Esophagus muscularis mucosa (tissue), 4 donors: ENCODE results near the gene MYH1. TPM values are rescaled to one million over a fixed set of nuclear protein-coding genes. Genes with fewer than 3 reads are reported as not detected.

ENCODE experiments used
- DNase-seq: peaks from one replicate; pipeline ENCODE4 v3.0.0-alpha.2; 2017; ENCODE audit errors: extremely low spot score
- H3K27ac ChIP-seq, 4 donors: fragments of 200-600 bp; sonication (generic); replicated peaks in 1 of 4; 1 replicate in 3 of 4; 2 replicates in 1 of 4; pipeline ENCODE4 v1.5.1; 2016 to 2019; ENCODE audit warnings: mild to moderate bottlenecking in 1 of 4
- H3K27me3 ChIP-seq, 4 donors: fragments of 200-600 bp; sonication (generic); one replicate each; pipeline versions ENCODE4 v1.5.1 to v1.6.0; 2016 to 2019
- H3K36me3 ChIP-seq, 4 donors: fragments of 200-600 bp; sonication (generic); one replicate each; pipeline ENCODE4 v1.5.1; 2016 to 2019
- H3K4me1 ChIP-seq, 4 donors: fragments of 200-600 bp; sonication (generic); one replicate each; pipeline ENCODE4 v1.5.1; 2016 to 2019
- H3K4me3 ChIP-seq, 4 donors: fragments of 200-600 bp; sonication (generic); 1 replicate in 2 of 4; 2 replicates in 2 of 4; pipeline ENCODE4 v1.5.1; 2016 to 2019; ENCODE audit warnings: mild to moderate bottlenecking in 4 of 4, moderate library complexity in 1 of 4
- H3K9me3 ChIP-seq, 4 donors: fragments of 200-600 bp; sonication (generic); 1 replicate in 3 of 4; 2 replicates in 1 of 4; pipeline ENCODE4 v1.5.1; 2016 to 2019
- EP300 ChIP-seq: sonication (generic); formaldehyde crosslinking; IDR thresholded peaks from one replicate; pipeline ENCODE4 v1.6.1; 2017; ENCODE audit warnings: antibody characterized with exemption
- POLR2A ChIP-seq: fragments of 450-650 bp; IDR thresholded peaks from one replicate; pipeline ENCODE4 v1.6.1; 2017; ENCODE audit warnings: antibody characterized with exemption, moderate library complexity, mild to moderate bottlenecking, low read depth
- POLR2AphosphoS5 ChIP-seq, 2 donors: sonication (generic); formaldehyde crosslinking; IDR thresholded peaks; one replicate each; pipeline ENCODE4 v1.6.1; 2017; ENCODE audit warnings: antibody characterized with exemption in 2 of 2
- WGBS: methylation state at CpG from one replicate; pipeline ENCODE4 v1.1.5; 2018; 5-methylcytosine and 5-hydroxymethylcytosine counted together
- intact Hi-C: fragments of 100-400 bp; cut with DNase I; formaldehyde crosslinking; loops from one replicate; pipeline ENCODE4 v1.15.1; 2023
- total RNA-seq, 4 donors: library from RNA; depleted of rRNA; stranded (reverse); fragments of >200 nt; gene quantifications; one replicate each; pipeline versions ENCODE4 v1.1.0 to v1.2.1, GENCODE V29; 2016
- TF ChIP-seq, protein P1 (sequence below), 3 experiments: fragments of 200-600 bp in 2 of 3; fragments of 450-650 bp in 1 of 3; sonication (generic) in 2 of 3; IDR thresholded peaks; one replicate each; pipeline ENCODE4 v1.5.1; 2017 to 2019; ENCODE audit warnings: antibody characterized with exemption in 3 of 3, mild to moderate bottlenecking in 2 of 3, moderate library complexity in 1 of 3

The MYH1 gene
- under 1 TPM in 1 of 4 donors, not detected in 3; 0.13 TPM for total RNA-seq

DNA sequence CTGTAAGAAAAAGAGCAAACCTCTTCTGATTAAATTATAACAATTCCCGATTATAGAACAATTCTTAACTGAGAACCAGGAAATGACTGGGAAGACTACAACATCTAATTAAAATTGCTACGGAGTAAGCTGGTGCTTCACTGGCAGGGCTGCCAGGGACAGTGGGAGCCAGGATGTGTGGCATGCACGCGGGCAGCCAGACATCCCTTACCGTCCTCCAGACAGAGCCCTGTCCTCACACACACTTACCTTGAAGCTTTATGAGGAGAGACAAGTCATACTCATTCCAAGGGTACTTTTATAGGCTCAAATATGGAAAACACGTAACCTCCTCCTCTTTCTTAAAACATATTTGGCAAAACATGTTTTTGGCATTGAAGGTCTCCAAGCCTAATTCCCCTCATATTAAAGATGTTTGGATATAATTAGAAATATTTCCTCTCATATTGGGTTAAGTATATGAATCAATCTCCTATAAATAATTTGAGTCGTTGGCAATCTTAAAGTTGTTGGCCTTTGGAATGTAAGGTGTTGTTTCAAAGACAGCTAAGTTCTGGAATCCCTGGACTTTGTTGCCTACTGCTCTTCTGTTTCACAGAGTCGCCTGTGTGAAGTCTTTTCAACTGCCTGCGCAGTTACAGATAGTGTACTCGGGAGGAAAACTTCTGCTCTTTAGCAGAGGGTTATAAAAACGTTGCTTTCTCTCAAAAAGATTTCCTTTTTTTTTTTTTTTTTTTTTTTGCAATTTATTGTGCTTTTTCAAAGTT is at the start of gene MYH1:
Gene MYH1 (minus strand): TSS at position 272 of the 767 bp plus-strand sequence. CDS start 1,900 bp downstream, outside the sequence.
- Histone ChIP-seq H3K4me3 (no peak within 1 kb of the TSS), H3K36me3 (no peaks in the 10 kb centered on the region), H3K9me3 (peaks cover 0 to 6% (median 0%) of the 10 kb centered on the region in 4 donors), H3K4me1 (no peaks in the 10 kb centered on the region), H3K27me3 (no peaks in the 10 kb centered on the region), H3K27ac (no peak within 1 kb of the TSS)
- intact Hi-C loops: no loop called here
- TF ChIP-seq POLR2A (no peak), EP300 (no peak), POLR2AphosphoS5 (IDR thresholded peaks at IDR 0.05) (no peak)
- TF ChIP-seq, protein P1, sequence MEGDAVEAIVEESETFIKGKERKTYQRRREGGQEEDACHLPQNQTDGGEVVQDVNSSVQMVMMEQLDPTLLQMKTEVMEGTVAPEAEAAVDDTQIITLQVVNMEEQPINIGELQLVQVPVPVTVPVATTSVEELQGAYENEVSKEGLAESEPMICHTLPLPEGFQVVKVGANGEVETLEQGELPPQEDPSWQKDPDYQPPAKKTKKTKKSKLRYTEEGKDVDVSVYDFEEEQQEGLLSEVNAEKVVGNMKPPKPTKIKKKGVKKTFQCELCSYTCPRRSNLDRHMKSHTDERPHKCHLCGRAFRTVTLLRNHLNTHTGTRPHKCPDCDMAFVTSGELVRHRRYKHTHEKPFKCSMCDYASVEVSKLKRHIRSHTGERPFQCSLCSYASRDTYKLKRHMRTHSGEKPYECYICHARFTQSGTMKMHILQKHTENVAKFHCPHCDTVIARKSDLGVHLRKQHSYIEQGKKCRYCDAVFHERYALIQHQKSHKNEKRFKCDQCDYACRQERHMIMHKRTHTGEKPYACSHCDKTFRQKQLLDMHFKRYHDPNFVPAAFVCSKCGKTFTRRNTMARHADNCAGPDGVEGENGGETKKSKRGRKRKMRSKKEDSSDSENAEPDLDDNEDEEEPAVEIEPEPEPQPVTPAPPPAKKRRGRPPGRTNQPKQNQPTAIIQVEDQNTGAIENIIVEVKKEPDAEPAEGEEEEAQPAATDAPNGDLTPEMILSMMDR (IDR thresholded peaks at IDR 0.05): no peak
- DNase-seq: no peak
- WGBS: 74% methylated on average over 11 of the region's 11 CpGs

DNA sequence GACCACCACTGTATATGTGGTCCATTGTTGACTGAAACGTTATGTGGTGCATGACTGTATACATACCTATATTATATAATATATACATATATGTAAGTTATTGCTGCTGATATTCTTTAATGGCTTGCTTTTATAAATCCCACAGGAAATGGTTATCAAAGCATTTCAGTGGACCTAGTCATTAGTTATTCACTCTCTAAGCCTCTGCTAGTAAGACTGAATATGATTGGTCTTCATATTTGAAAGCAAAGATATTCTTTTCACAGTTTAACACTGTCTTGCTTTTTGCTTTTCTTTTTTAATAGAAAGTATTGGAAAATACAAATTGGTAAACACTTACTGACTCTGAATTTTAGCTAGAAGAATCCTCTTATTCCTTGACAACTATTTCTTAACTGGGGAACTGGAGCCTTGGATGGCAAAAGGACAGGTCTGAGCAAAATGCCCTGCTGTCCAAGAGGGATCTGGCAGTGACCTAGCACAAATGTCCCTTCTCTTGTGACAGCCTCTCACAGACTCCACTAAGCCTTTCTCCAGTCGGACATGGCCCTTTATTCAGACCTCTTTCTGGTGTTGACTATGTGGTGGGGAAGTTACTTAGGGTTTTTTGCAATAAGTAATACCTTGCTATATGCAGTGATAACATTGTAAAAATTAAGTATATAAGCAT is 45.8 kb upstream of the MYH1 start:
- no peak overlapping the region for H3K4me3 ChIP-seq
- H3K4me1 ChIP-seq: no peaks in the 10 kb centered on the region
- no peak overlapping the region for H3K27ac ChIP-seq
- TF ChIP-seq POLR2A (no peak), EP300 (no peak), POLR2AphosphoS5 (IDR thresholded peaks at IDR 0.05) (no peak)
- TF ChIP-seq, protein P1 (IDR thresholded peaks at IDR 0.05): no peak
- no peaks in the 10 kb centered on the region for H3K36me3 ChIP-seq
- DNase-seq: no peak
- no peaks in the 10 kb centered on the region for H3K9me3 ChIP-seq
- intact Hi-C loops: no loop called here
- peaks cover 0 to 6% (median 0%) of the 10 kb centered on the region in 4 donors for H3K27me3 ChIP-seq
- WGBS: 78% methylated on average over 2 of the region's 2 CpGs

DNA sequence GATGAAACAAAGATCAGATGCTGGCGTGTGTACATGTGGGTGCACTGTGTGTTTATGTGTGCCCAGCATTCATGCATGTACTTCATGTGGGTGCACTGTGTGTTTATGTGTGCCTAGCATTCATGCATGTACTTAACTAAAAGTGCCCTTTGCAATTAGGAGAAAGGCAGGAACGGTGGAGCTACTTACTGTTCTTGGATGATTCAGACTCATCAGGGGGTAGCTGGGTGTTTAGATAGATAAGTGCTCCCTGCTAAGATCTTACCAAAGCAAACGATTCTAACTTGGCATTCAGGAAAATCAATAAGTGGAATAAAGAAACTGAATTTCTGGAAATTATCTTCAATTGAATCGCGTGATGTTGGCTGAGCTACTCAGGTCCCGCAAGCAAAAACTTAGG is 39.7 kb upstream of the MYH1 start:
- Histone ChIP-seq H3K4me3 (no peak overlapping the region), H3K27ac (no peak overlapping the region), H3K36me3 (no peaks in the 10 kb centered on the region), H3K9me3 (no peaks in the 10 kb centered on the region), H3K27me3 (no peaks in the 10 kb centered on the region), H3K4me1 (peaks cover 0 to 10% (median 0%) of the 10 kb centered on the region in 4 donors)
- TF ChIP-seq POLR2AphosphoS5 (IDR thresholded peaks at IDR 0.05) (no peak), EP300 (no peak), POLR2A (no peak)
- TF ChIP-seq, protein P1 (IDR thresholded peaks at IDR 0.05): no peak
- WGBS: 89% methylated on average over 6 of the region's 6 CpGs
- no peak for DNase-seq
- intact Hi-C loops: no loop called here

DNA sequence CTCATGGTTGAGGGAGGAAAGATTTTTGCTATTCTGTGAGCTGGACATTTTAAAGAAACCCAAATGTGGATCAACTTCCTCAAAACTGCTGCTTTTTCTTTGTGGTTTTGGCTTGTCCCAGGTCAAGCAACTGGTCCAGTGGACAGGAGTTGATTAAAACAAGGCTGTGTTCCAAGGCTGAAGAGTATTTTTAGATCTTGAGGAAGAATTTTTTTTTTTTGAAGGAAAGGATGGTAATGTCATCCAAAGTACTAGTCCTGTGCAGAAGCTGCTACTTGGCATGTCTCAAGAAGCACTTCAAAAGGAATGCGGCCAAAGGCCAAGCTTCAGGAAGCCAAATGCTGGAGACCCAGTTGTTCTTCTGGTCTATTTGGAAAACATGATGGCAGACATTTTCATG is 39.1 kb upstream of the MYH1 start:
- no peaks in the 10 kb centered on the region for H3K36me3 ChIP-seq
- DNase-seq: no peak
- intact Hi-C loops: no loop called here
- no peak overlapping the region for H3K27ac ChIP-seq
- H3K27me3 ChIP-seq: no peaks in the 10 kb centered on the region
- peaks cover 0 to 10% (median 0%) of the 10 kb centered on the region in 4 donors for H3K4me1 ChIP-seq
- no peaks in the 10 kb centered on the region for H3K9me3 ChIP-seq
- H3K4me3 ChIP-seq: no peak overlapping the region
- 22% methylated on average over 1 of the region's 1 CpG for WGBS
- TF ChIP-seq POLR2AphosphoS5 (IDR thresholded peaks at IDR 0.05) (no peak), POLR2A (no peak), EP300 (no peak)
- TF ChIP-seq, protein P1 (IDR thresholded peaks at IDR 0.05): no peak
